Effector CD4-positive, alpha-beta T cell (primary cell): ENCODE measurements around the gene GSG1L.
"Not testable (repeated sequence)": the region's sequence is repeated elsewhere in the genome, so short reads cannot be mapped to it uniquely, and the experiment has no call there.

Source experiments
- DNase-seq: peaks from one replicate; pipeline ENCODE4 v3.0.0-alpha.2; 2020

Gene GSG1L

GRCh38 chr16:28011971-28012445 is 51.5 kb downstream of the GSG1L start:
- DNase-seq, result no peak

GRCh38 chr16:28011223-28011622 is 52.3 kb downstream of the GSG1L start:
- no peak for DNase-seq

GRCh38 chr16:28010671-28011070 is 52.8 kb downstream of the GSG1L start:
- DNase-seq, result no peak

- no peak for DNase-seq
These were observed 53.7 kb downstream of the GSG1L start for GRCh38 chr16:28009586-28010373.

- DNase-seq, result no peak
These were observed 59.6 kb downstream of the GSG1L start for GRCh38 chr16:28003923-28004322.

GRCh38 chr16:28003021-28003865 is 60.3 kb downstream of the GSG1L start:
- DNase-seq, result no peak

GRCh38 chr16:28001642-28002041 is 61.9 kb downstream of the GSG1L start:
- no peak for DNase-seq

GRCh38 chr16:28001184-28001583 is 62.3 kb downstream of the GSG1L start:
- no peak for DNase-seq

- no peak for DNase-seq
These were observed 63.0 kb downstream of the GSG1L start for GRCh38 chr16:28000314-28001169.

- DNase-seq, result no peak
These were observed 63.8 kb downstream of the GSG1L start for GRCh38 chr16:27999687-28000086.

- DNase-seq, result no peak
These were observed 68.1 kb downstream of the GSG1L start for GRCh38 chr16:27995378-27995777.

- DNase-seq, result no peak
These were observed 68.8 kb downstream of the GSG1L start for GRCh38 chr16:27994686-27995085.

GRCh38 chr16:27993587-27993986 is 69.9 kb downstream of the GSG1L start:
- no peak for DNase-seq

- no peak for DNase-seq
These were observed 71.6 kb downstream of the GSG1L start for GRCh38 chr16:27991876-27992275.

- DNase-seq, result no peak
These were observed 77.5 kb downstream of the GSG1L start for GRCh38 chr16:27985981-27986380.

- DNase-seq, result no peak
These were observed 79.4 kb downstream of the GSG1L start for GRCh38 chr16:27984121-27984520.

- DNase-seq, result no peak
These were observed 80.3 kb downstream of the GSG1L start for GRCh38 chr16:27983244-27983643.

- DNase-seq, result no peak
These were observed 81.3 kb downstream of the GSG1L start for GRCh38 chr16:27982184-27982583.

- DNase-seq, result no peak
These were observed 82.4 kb downstream of the GSG1L start for GRCh38 chr16:27980919-27981700.

- no peak for DNase-seq
These were observed 83.3 kb downstream of the GSG1L start for GRCh38 chr16:27980076-27980775.

- not testable (repeated sequence) for DNase-seq
These were observed 83.8 kb downstream of the GSG1L start for GRCh38 chr16:27979668-27980067.
